ENCODE measurements around the gene COX8A.

The COX8A gene

DNA sequence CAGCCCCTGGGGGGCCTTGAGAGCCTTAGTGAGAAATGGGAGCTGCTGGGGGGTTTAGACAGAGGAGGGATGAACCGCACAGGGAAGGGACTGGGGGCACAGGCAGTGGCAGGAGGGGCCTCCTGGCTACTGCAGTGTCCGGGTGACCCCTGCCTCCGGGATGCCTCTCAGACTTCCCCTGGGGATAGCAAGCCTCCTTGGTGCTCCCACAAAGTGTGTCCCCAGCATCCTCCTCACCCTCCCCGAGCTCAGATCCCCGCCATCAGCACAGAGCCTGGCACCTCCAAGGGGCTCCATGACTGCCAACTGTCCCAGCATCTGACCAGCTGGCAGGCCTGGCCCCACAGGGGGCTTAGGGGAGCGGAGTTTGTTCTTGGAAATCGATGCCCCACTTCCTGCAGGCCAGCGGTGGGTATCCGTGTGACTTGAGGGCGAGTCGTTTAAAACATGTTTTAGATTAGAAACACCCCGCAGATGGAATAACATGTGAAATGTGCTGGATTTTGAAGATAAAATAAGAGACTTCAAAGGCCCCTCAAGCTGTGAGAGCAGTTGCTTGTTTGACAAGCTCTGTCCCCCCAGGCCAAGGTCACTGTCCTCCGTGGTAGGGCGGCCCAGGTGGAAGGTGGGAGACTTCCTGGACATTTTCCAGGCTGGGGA lies 47.8 kb downstream of the COX8A start:
- DNase-seq = no peak

- no peak for DNase-seq
Observed at GRCh38 chr11:64023712-64024710, 49.6 kb downstream of the COX8A start.

GRCh38 chr11:64025205-64025604 lies 50.8 kb downstream of the COX8A start:
- DNase-seq = no peak
